ENCODE measurements around the gene CLEC2L. TPM values are rescaled to one million over a fixed set of nuclear protein-coding genes. Genes with fewer than 3 reads are reported as not detected.

Gene CLEC2L
- total and polyA plus RNA-seq, 10 donors = 0.11 TPM; not detected in 9

DNA sequence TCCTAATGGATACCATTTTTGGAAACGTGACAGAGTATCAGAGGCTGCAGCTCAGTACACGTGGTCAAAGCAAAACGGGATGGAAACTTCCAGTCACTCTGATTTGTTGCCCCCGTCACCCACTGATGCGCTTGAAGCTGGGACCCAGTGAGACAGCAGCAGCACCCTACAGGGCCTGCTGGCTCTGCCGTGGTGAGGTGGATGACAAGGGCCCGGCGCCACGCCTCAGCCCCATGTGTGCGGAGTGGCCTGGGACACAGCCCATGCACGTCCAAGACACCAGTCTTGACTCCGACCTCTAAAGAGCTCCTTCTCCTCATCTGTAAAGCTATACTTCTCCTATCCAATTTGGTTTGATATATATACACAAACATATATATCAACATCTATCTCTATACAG, 39.0 kb downstream of the CLEC2L start:
- peaks cover 0 to 41% (median 0%) of the 10 kb centered on the region in 6 donors for H3K36me3 ChIP-seq
- peaks cover 0 to 10% (median 0%) of the 10 kb centered on the region in 6 donors for H3K4me1 ChIP-seq
- peaks cover 0 to 17% (median 0%) of the 10 kb centered on the region in 7 donors for H3K27me3 ChIP-seq (replicated peaks in 1 of 7)
- WGBS, 5 donors = 88 to 96% (median 94%) methylated on average over 12 of the region's 12 CpGs
- intact Hi-C loops (cut with DNase I; ENCODE audit: low total_unique reads) = no loop called here
- TF ChIP-seq POLR2AphosphoS5 (IDR thresholded peaks at IDR 0.05) (peak in 1 of 3 donors; percentile 47), POLR2A (IDR thresholded peaks at IDR 0.05) (no peak)
- TF ChIP-seq, protein P1, sequence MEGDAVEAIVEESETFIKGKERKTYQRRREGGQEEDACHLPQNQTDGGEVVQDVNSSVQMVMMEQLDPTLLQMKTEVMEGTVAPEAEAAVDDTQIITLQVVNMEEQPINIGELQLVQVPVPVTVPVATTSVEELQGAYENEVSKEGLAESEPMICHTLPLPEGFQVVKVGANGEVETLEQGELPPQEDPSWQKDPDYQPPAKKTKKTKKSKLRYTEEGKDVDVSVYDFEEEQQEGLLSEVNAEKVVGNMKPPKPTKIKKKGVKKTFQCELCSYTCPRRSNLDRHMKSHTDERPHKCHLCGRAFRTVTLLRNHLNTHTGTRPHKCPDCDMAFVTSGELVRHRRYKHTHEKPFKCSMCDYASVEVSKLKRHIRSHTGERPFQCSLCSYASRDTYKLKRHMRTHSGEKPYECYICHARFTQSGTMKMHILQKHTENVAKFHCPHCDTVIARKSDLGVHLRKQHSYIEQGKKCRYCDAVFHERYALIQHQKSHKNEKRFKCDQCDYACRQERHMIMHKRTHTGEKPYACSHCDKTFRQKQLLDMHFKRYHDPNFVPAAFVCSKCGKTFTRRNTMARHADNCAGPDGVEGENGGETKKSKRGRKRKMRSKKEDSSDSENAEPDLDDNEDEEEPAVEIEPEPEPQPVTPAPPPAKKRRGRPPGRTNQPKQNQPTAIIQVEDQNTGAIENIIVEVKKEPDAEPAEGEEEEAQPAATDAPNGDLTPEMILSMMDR (IDR thresholded peaks at IDR 0.05 in 8 of 11, conservative IDR thresholded peaks at IDR 0.05 in 3 of 11) = no peak
- H3K4me3 ChIP-seq = no peak overlapping the region
- H3K27ac ChIP-seq = no peak overlapping the region
- DNase-seq = peak; percentile 38
- H3K9me3 ChIP-seq = peaks cover 0 to 9% (median 0%) of the 10 kb centered on the region in 8 donors

DNA sequence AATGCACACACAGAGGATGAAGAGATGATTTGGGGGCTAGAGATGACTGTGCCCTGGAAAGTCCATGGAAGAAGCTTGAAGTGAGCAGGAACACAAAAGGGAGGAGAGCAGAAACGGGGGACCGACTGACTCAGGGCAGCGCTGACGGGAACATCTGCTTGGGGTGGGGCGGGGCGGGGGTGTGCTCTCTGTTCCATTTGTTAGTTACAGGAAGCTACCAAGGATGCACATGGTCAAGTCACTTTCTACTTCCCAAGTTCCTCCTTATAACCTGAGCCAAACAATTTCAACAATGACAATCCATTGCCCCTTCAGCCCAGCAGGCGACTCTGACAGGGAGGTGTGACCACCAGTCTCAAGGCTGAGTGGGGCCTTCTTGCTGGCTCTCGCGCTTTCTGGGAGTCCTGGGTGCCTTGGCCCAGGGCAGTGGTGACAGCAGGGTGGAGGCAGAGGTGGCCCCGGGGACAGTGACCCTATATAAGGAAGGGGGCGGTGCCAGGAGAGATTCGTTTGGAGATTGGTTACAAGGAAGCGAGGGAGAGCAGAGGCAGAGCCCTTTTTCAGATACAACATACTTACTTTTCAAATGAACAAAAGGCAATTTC, 39.6 kb downstream of the CLEC2L start:
- DNase-seq = peak; percentile 54
- peak in 1 of 3 donors; percentile 6 for TF ChIP-seq POLR2AphosphoS5 (IDR thresholded peaks at IDR 0.05)
- TF ChIP-seq, protein P1 (IDR thresholded peaks at IDR 0.05 in 8 of 11, conservative IDR thresholded peaks at IDR 0.05 in 3 of 11) = no peak
- Histone ChIP-seq H3K27me3 (replicated peaks in 1 of 7) (peaks cover 0 to 14% (median 0%) of the 10 kb centered on the region in 7 donors), H3K27ac (no peak overlapping the region), H3K4me1 (peaks cover 0 to 10% (median 0%) of the 10 kb centered on the region in 6 donors), H3K4me3 (no peak overlapping the region), H3K9me3 (peaks cover 0 to 9% (median 0%) of the 10 kb centered on the region in 8 donors), H3K36me3 (peaks cover 0 to 46% (median 0%) of the 10 kb centered on the region in 6 donors)
- WGBS, 5 donors = 46 to 67% (median 52%) methylated on average over 12 to 13 of the region's 13 CpGs
- intact Hi-C loops (cut with DNase I; ENCODE audit: low total_unique reads) = no loop called here

DNA sequence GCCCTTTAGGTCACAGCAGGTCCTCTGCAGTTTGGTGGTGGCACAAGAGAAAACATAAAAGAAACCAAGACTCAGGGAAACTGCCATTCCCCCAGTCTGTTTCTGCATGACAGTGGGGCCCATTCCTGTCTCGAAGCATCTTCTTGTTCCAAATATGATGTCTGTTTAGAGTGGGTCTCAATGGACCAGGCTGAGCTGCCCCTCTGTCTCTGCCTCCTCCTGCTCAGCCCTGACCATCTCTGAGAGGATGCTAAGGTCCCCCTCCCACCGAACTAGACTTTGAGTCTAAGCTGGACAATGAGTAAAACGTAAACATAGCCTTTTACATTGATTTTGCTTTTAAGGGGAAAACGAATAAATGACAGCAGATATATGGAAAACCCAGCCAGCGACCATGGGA, 40.4 kb downstream of the CLEC2L start:
- Histone ChIP-seq H3K9me3 (peaks cover 0 to 9% (median 0%) of the 10 kb centered on the region in 8 donors), H3K27ac (no peak overlapping the region), H3K4me3 (no peak overlapping the region), H3K4me1 (peaks cover 0 to 10% (median 0%) of the 10 kb centered on the region in 6 donors), H3K27me3 (replicated peaks in 1 of 7) (peaks cover 0 to 6% (median 0%) of the 10 kb centered on the region in 7 donors), H3K36me3 (peaks cover 0 to 54% (median 0%) of the 10 kb centered on the region in 6 donors)
- 89 to 95% (median 90%) methylated on average over 5 of the region's 5 CpGs for WGBS, 5 donors
- TF ChIP-seq, protein P1 (IDR thresholded peaks at IDR 0.05 in 8 of 11, conservative IDR thresholded peaks at IDR 0.05 in 3 of 11) = no peak
- TF ChIP-seq POLR2A (IDR thresholded peaks at IDR 0.05) (no peak), POLR2AphosphoS5 (IDR thresholded peaks at IDR 0.05) (no peak)
- DNase-seq = no peak
- intact Hi-C loops (cut with DNase I; ENCODE audit: low total_unique reads) = no loop called here

GRCh38 chr7:139566075-139566474, 42.6 kb downstream of the CLEC2L start:
- WGBS, 5 donors = 88 to 97% (median 94%) methylated on average over 6 of the region's 6 CpGs
- no peak overlapping the region for H3K27ac ChIP-seq
- H3K9me3 ChIP-seq = no peaks in the 10 kb centered on the region
- H3K4me1 ChIP-seq = peaks cover 0 to 10% (median 0%) of the 10 kb centered on the region in 6 donors
- peaks cover 0 to 71% (median 0%) of the 10 kb centered on the region in 6 donors for H3K36me3 ChIP-seq
- no peaks in the 10 kb centered on the region for H3K27me3 ChIP-seq (replicated peaks in 1 of 7)
- H3K4me3 ChIP-seq = no peak overlapping the region
- DNase-seq = peak; percentile 27
- TF ChIP-seq POLR2AphosphoS5 (IDR thresholded peaks at IDR 0.05) = no peak
- TF ChIP-seq, protein P1 (IDR thresholded peaks at IDR 0.05 in 8 of 11, conservative IDR thresholded peaks at IDR 0.05 in 3 of 11) = no peak
- TF ChIP-seq POLR2A (IDR thresholded peaks at IDR 0.05) = no peak
- intact Hi-C loops (cut with DNase I; ENCODE audit: low total_unique reads) = no loop called here
